ELR (cell line): ENCODE data around the gene R3HCC1L.

Experiments used
- DNase-seq: peaks from one replicate; pipeline ENCODE4 v3.0.0-alpha.2; 2015; ENCODE audit warnings: low read depth

Gene R3HCC1L

GRCh38 chr10:98260350-98260749 is 125.9 kb downstream of the R3HCC1L start:
- no peak for DNase-seq

GRCh38 chr10:98260752-98261151 is 126.3 kb downstream of the R3HCC1L start:
- no peak for DNase-seq

GRCh38 chr10:98261436-98262277 is 127.2 kb downstream of the R3HCC1L start:
- DNase-seq: no peak

- peak; percentile 62 for DNase-seq
Measured at GRCh38 chr10:98262571-98262970, 128.1 kb downstream of the R3HCC1L start.

GRCh38 chr10:98263088-98263487 is 128.6 kb downstream of the R3HCC1L start:
- no peak for DNase-seq

GRCh38 chr10:98264378-98265065 is 130.1 kb downstream of the R3HCC1L start:
- no peak for DNase-seq

- DNase-seq: no peak
Measured at GRCh38 chr10:98265403-98266378, 131.2 kb downstream of the R3HCC1L start.

- DNase-seq: no peak
Measured at GRCh38 chr10:98266647-98267046, 132.2 kb downstream of the R3HCC1L start.

- DNase-seq: no peak
Measured at GRCh38 chr10:98267069-98267893, 132.8 kb downstream of the R3HCC1L start.

- DNase-seq: peak; percentile 45
Measured at GRCh38 chr10:98267894-98268693, 133.6 kb downstream of the R3HCC1L start, which contains the start of gene LOXL4. Gene LOXL4 (minus strand): TSS chr10:98268194. CDS start chr10:98263019, 5,175 bp downstream.

GRCh38 chr10:98268694-98269431 is 134.4 kb downstream of the R3HCC1L start:
- no peak for DNase-seq

- peak; percentile 85 for DNase-seq
Measured at GRCh38 chr10:98269435-98269912, 135.0 kb downstream of the R3HCC1L start.

GRCh38 chr10:98270073-98270740 is 135.8 kb downstream of the R3HCC1L start:
- no peak for DNase-seq

GRCh38 chr10:98270786-98271185 is 136.3 kb downstream of the R3HCC1L start:
- DNase-seq: no peak

GRCh38 chr10:98272245-98272644 is 137.8 kb downstream of the R3HCC1L start:
- DNase-seq: no peak

- no peak for DNase-seq
Measured at GRCh38 chr10:98272656-98273055, 138.2 kb downstream of the R3HCC1L start.

GRCh38 chr10:98273057-98273850 is 138.8 kb downstream of the R3HCC1L start:
- no peak for DNase-seq

- DNase-seq: no peak
Measured at GRCh38 chr10:98274562-98274961, 140.1 kb downstream of the R3HCC1L start.
